Activated T-helper 2 cell treated with anti-CD3 and anti-CD28 coated beads, Interferon-gamma antibody, Interleukin-2, Interleukin-4, amounts not matched to agents 10 μg/mL and 5 μg/mL and 100 μg/mL, durations not matched to agents 14 hours and 24 hours and 36 hours (primary cell): ENCODE measurements around the gene HOXD3. TPM values are rescaled to one million over a fixed set of nuclear protein-coding genes. Genes with fewer than 3 reads are reported as not detected.
A peak's percentile ranks its signal among the peaks of the same experiment; 100 is the strongest.

ENCODE experiments used
- DNase-seq: peaks from one replicate; pipeline ENCODE4 v3.0.0; 2021; ENCODE audit warnings: low spot score
- H3K27ac Mint-ChIP-seq: one replicate; pipeline ENCODE4 v1.8.0; 2021; ENCODE audit warnings: mixed read lengths
- H3K27me3 Mint-ChIP-seq: one replicate; pipeline ENCODE4 v1.8.0; 2021; ENCODE audit warnings: low read depth, mixed read lengths
- H3K36me3 Mint-ChIP-seq: one replicate; pipeline ENCODE4 v1.8.0; 2021; ENCODE audit warnings: low read depth, mixed read lengths
- H3K4me1 Mint-ChIP-seq: one replicate; pipeline ENCODE4 v1.8.0; 2021; ENCODE audit warnings: low read depth, mixed read lengths
- H3K4me3 Mint-ChIP-seq: one replicate; pipeline ENCODE4 v1.8.0; 2021; ENCODE audit warnings: low read depth, mild to moderate bottlenecking, moderate library complexity, mixed read lengths
- H3K9me3 Mint-ChIP-seq: one replicate; pipeline ENCODE4 v1.8.0; 2021; ENCODE audit warnings: mixed read lengths
- intact Hi-C: fragments of 100-400 bp; cut with micrococcal nuclease; formaldehyde crosslinking; loops from one replicate; pipeline ENCODE4 v1.15.1; 2023
- total RNA-seq: library from RNA; stranded (reverse); gene quantifications from 2 replicates; pipeline ENCODE4 v1.2.3, GENCODE V29; 2022

The HOXD3 gene
- total RNA-seq, 1 donor from 2014 or later: not detected

- H3K27ac Mint-ChIP-seq: no peak overlapping the region
- H3K9me3 Mint-ChIP-seq: peaks cover 3% of the 10 kb centered on the region
- intact Hi-C loops: loop anchor here (5.0 kb wide), 2 partner anchors 39 to 1824 kb away; partner anchors contain the start of gene HOXD9
- H3K4me1 Mint-ChIP-seq: no peaks in the 10 kb centered on the region
- no peak overlapping the region for H3K4me3 Mint-ChIP-seq
- peaks cover 86% of the 10 kb centered on the region for H3K27me3 Mint-ChIP-seq
- DNase-seq: no peak
- no peaks in the 10 kb centered on the region for H3K36me3 Mint-ChIP-seq
These were observed 4.1 kb downstream of the HOXD3 start for GRCh38 chr2:176160986-176161824.

- no peak for DNase-seq
- Mint-ChIP-seq H3K9me3 (peaks cover 3% of the 10 kb centered on the region), H3K4me3 (no peak overlapping the region), H3K27me3 (peaks cover 88% of the 10 kb centered on the region), H3K4me1 (no peaks in the 10 kb centered on the region), H3K36me3 (no peaks in the 10 kb centered on the region), H3K27ac (no peak overlapping the region)
- intact Hi-C loops: loop anchor here (2.0 to 5.0 kb wide), 3 partner anchors 40 to 1825 kb away; partner anchors contain the start of gene HOXD9
These were observed 4.9 kb downstream of the HOXD3 start for GRCh38 chr2:176161825-176162626.

DNA sequence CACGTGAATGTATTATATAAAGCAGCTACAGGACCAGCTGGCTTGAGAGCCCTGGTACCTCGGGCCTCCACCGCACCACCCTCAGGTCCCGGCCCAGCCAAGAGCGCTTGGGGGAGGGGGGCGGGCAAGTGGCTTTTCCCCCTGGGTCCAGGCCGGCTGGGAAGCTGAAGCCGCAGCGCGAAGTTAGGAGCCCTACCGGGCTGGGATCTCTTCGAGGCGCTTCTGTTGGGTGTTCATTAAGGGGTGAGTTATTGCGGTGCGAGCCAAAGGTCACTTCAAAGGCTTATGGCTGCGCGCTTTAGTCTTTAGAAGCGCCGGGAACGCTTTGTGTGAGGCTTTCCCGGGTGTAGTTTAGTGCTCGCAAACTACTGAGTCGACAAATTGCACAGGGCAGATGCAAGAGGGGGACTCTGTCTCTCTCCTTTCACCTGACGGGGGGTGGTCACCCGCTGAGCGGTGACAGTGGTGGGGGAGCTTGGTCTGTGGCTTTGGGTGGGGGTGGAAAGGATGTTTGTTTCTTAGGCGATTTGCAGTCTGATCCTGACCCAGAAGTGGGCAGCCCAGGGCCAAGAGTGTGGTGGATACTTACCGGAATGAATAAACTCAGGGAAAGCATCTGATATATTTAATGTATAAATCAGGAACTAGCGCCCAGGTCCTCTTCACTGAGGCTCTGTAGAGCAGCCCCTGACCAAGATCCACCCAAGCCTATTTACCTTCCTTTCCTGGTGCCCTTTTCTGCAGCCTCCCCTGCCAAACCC, 6.0 kb downstream of the HOXD3 start:
- no peak for DNase-seq
- Mint-ChIP-seq H3K9me3 (peaks cover 3% of the 10 kb centered on the region), H3K4me3 (no peak overlapping the region), H3K36me3 (no peaks in the 10 kb centered on the region), H3K4me1 (no peaks in the 10 kb centered on the region), H3K27me3 (peaks cover 90% of the 10 kb centered on the region), H3K27ac (peak overlapping the region; percentile 4)
- intact Hi-C loops: loop anchor here (2.0 to 5.0 kb wide), 3 partner anchors 41 to 1826 kb away; partner anchors contain the start of gene HOXD9

- DNase-seq: no peak
- Mint-ChIP-seq H3K4me3 (no peak overlapping the region), H3K4me1 (no peaks in the 10 kb centered on the region), H3K27me3 (peaks cover 84% of the 10 kb centered on the region), H3K9me3 (peaks cover 3% of the 10 kb centered on the region), H3K27ac (no peak overlapping the region), H3K36me3 (no peaks in the 10 kb centered on the region)
- intact Hi-C loops: loop anchor here (2.0 to 5.0 kb wide), 3 partner anchors 41 to 1826 kb away; partner anchors contain the start of gene HOXD9
These were observed 6.6 kb downstream of the HOXD3 start for GRCh38 chr2:176163672-176164056.

- H3K9me3 Mint-ChIP-seq: peaks cover 3% of the 10 kb centered on the region
- intact Hi-C loops: loop anchor here (5.0 kb wide), 2 partner anchors 42 to 1827 kb away; partner anchors contain the start of gene HOXD9
- H3K27me3 Mint-ChIP-seq: peaks cover 81% of the 10 kb centered on the region
- no peaks in the 10 kb centered on the region for H3K36me3 Mint-ChIP-seq
- no peaks in the 10 kb centered on the region for H3K4me1 Mint-ChIP-seq
- no peak overlapping the region for H3K27ac Mint-ChIP-seq
- H3K4me3 Mint-ChIP-seq: no peak overlapping the region
- no peak for DNase-seq
These were observed 7.1 kb downstream of the HOXD3 start for GRCh38 chr2:176164201-176164600.

GRCh38 chr2:176164611-176165369, 7.7 kb downstream of the HOXD3 start:
- H3K4me3 Mint-ChIP-seq: no peak overlapping the region

DNA sequence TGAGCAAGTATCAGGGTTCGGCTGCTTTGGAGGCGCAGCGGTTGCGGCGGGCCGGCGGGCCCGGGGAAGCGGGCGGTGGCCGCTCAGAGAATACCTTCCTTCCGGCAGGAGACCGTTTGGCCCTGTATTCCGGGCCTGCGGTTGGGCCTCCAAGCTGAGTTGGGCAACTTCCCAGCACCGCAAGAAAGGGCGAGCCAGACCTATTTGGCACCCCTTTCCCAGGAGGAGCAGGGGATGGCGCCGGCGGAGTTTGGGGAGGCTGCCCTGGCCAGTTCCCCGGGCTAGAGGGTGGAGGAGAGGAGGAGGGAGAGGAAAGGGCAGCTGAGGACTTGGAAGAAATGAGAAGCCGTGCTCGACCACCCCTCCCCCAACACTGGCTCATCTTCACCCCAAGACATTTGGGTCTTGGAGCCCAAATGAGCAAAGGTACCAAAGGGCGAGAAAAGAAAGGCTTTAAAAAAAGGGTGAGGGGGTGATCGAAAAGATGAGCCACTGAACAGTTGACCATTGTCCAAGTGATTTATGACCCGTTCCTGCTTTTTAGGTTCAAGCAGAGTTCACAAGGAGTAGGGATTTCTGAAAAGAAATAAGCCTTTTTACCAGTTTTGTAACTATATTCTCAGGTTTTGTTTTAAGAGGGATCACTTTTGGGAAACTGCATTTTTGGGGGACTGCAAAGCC, 8.4 kb downstream of the HOXD3 start:
- intact Hi-C loops: loop anchor here (1.0 kb wide), 1 partner anchor 9 kb away; no protein-coding TSS in a partner anchor
- Mint-ChIP-seq H3K27ac (no peak overlapping the region), H3K4me1 (no peaks in the 10 kb centered on the region), H3K4me3 (no peak overlapping the region), H3K9me3 (peaks cover 3% of the 10 kb centered on the region), H3K27me3 (peaks cover 81% of the 10 kb centered on the region), H3K36me3 (no peaks in the 10 kb centered on the region)
- no peak for DNase-seq

More at GRCh38 chr2:176164611-176165369, 7.7 kb downstream of the HOXD3 start:
- peaks cover 81% of the 10 kb centered on the region for H3K27me3 Mint-ChIP-seq
- no peaks in the 10 kb centered on the region for H3K36me3 Mint-ChIP-seq
- no peak for DNase-seq
- intact Hi-C loops: loop anchor here (5.0 kb wide), 2 partner anchors 42 to 1827 kb away; partner anchors contain the start of gene HOXD9
- H3K9me3 Mint-ChIP-seq: peaks cover 3% of the 10 kb centered on the region
- H3K4me1 Mint-ChIP-seq: no peaks in the 10 kb centered on the region
- no peak overlapping the region for H3K27ac Mint-ChIP-seq

GRCh38 chr2:176166272-176166671, 9.2 kb downstream of the HOXD3 start:
- Mint-ChIP-seq H3K36me3 (no peaks in the 10 kb centered on the region), H3K4me1 (no peaks in the 10 kb centered on the region), H3K9me3 (no peaks in the 10 kb centered on the region), H3K27me3 (peaks cover 80% of the 10 kb centered on the region), H3K4me3 (no peak overlapping the region), H3K27ac (no peak overlapping the region)
- DNase-seq: no peak
- intact Hi-C loops: loop anchor here (1.0 kb wide), 1 partner anchor 8 kb away; no protein-coding TSS in a partner anchor

DNA sequence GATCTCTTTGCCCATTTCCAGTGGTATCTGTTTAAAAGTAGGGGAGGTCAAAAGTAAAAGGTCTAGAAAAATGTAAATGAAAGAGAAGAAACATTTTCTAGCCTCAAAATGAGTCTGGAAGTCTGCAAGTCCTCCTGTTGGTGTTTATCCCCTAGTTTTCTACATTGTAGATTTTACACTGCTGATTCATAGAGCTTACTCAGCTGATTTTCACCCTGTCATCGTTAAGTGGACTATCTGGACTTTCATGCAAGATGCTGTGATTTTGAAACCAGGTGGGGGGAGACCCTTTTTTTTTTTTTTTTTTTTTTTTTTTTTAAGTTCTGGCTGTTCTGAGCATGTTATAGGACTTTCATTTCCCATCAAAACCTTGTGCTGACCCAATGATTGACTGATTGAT, 10.3 kb downstream of the HOXD3 start:
- Mint-ChIP-seq H3K9me3 (no peaks in the 10 kb centered on the region), H3K27me3 (peaks cover 76% of the 10 kb centered on the region), H3K36me3 (no peaks in the 10 kb centered on the region), H3K4me3 (no peak overlapping the region), H3K4me1 (no peaks in the 10 kb centered on the region), H3K27ac (no peak overlapping the region)
- intact Hi-C loops: no loop called here
- DNase-seq: no peak

DNA sequence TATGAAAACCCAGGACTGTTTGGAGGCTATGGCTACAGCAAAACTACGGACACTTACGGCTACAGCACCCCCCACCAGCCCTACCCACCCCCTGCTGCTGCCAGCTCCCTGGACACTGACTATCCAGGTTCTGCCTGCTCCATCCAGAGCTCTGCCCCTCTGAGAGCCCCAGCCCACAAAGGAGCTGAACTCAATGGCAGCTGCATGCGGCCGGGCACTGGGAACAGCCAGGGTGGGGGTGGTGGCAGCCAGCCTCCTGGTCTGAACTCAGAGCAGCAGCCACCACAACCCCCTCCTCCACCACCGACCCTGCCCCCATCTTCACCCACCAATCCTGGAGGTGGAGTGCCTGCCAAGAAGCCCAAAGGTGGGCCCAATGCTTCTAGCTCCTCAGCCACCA, 12.1 kb downstream of the HOXD3 start:
- no peak overlapping the region for H3K4me3 Mint-ChIP-seq
- no peak for DNase-seq
- intact Hi-C loops: no loop called here
- H3K36me3 Mint-ChIP-seq: peaks cover 3% of the 10 kb centered on the region
- no peaks in the 10 kb centered on the region for H3K9me3 Mint-ChIP-seq
- H3K27me3 Mint-ChIP-seq: peaks cover 77% of the 10 kb centered on the region
- peaks cover 2% of the 10 kb centered on the region for H3K4me1 Mint-ChIP-seq
- H3K27ac Mint-ChIP-seq: no peak overlapping the region

DNA sequence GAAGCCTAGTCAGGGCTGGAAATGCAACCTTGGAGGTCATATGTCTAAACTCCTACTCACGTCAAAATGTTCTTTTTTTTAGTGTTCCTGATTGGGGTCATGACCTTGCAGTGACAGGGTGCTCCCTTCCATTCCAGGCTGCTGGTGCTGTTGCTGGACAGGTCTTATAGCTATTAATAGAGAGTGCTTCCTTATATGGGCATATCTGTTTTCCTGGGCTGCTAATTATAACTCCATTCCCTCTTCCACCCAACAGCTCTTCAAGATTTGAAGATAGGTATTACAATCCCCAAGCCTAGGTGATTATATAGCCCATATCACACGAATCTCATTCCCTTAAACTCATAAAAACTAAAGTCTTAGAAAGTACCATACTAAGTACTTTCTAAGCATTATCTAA, 12.6 kb downstream of the HOXD3 start:
- Mint-ChIP-seq H3K4me3 (no peak overlapping the region), H3K4me1 (peaks cover 4% of the 10 kb centered on the region), H3K27ac (no peak overlapping the region), H3K9me3 (no peaks in the 10 kb centered on the region), H3K36me3 (peaks cover 3% of the 10 kb centered on the region), H3K27me3 (peaks cover 77% of the 10 kb centered on the region)
- intact Hi-C loops: no loop called here
- no peak for DNase-seq
